A549 (cell line): ENCODE data around the gene C11orf91. TPM values are rescaled to one million over a fixed set of nuclear protein-coding genes. Genes with fewer than 3 reads are reported as not detected.

Experiments used
- ATAC-seq, 2 experiments: fragments of 200-7000 bp in 1 of 2; fragments of >200 bp in 1 of 2; cut with Nextera tagmentation in 1 of 2; cut with Tn5 transposase in 1 of 2; 3 replicates each; pipeline versions ENCODE4 v1.8.0 to v1.9.1; 2018 to 2020; ENCODE audit warnings: mild to moderate bottlenecking in 1 of 2, moderate library complexity in 1 of 2
- CTCF ChIA-PET: fragments of 300-600 bp; sonication (Branson Sonifier 250); formaldehyde crosslinking; extraction: SDS; loops from one replicate; lab custom pipeline; 2021; ENCODE audit warnings: antibody characterized with exemption, inconsistent platforms; lab: Yijun Ruan, JAX
- POLR2A ChIA-PET: fragments of 350-600 bp; formaldehyde crosslinking; extraction: SDS; loops from one replicate; lab custom pipeline; 2021; ENCODE audit warnings: antibody characterized with exemption, inconsistent platforms; lab: Yijun Ruan, JAX
- DNase-seq, 2 experiments: peaks; one replicate each; pipeline versions ENCODE4 v3.0.0 to v3.0.0-alpha.2; 2011 to 2016; ENCODE audit warnings: low read depth in 1 of 2, low spot score in 1 of 2
- FAIRE-seq: peaks from 2 replicates; lab custom pipeline; 2011; peaks lifted over from hg19 to GRCh38; lab: Jason Lieb, UNC
- H3K27ac ChIP-seq, 2 experiments: fragments of >200 bp; sonication (Bioruptor Twin); formaldehyde crosslinking; 3 replicates each; pipeline ENCODE4 v1.5.1; 2016 to 2017
- H3K4me1 ChIP-seq: fragments of >200 bp; sonication (Bioruptor Twin); formaldehyde crosslinking; 3 replicates; pipeline ENCODE4 v1.6.1; 2016
- H3K4me2 ChIP-seq: fragments of >200 bp; sonication (Bioruptor Twin); formaldehyde crosslinking; 3 replicates; pipeline ENCODE4 v1.6.1; 2016
- H3K4me3 ChIP-seq: fragments of >200 bp; sonication (Bioruptor Twin); formaldehyde crosslinking; 3 replicates; pipeline ENCODE4 v1.5.1; 2016
- H3K9me3 ChIP-seq: fragments of >200 bp; sonication (Bioruptor Twin); formaldehyde crosslinking; 3 replicates; pipeline ENCODE4 v1.6.1; 2016
- ATOH8 ChIP-seq: fragments of 250-450 bp; sonication (Bioruptor Pico); IDR thresholded peaks from 2 replicates; pipeline ENCODE4 v1.5.0; 2020; ENCODE audit warnings: low read depth, mild to moderate bottlenecking, moderate library complexity
- CBX2 ChIP-seq: fragments of 200-600 bp; sonication (generic); IDR thresholded peaks from 2 replicates; pipeline ENCODE4 v1.6.1; 2016; ENCODE audit warnings: low read depth, mild to moderate bottlenecking, borderline replicate concordance
- CTCF ChIP-seq: fragments of >200 bp; sonication (Bioruptor Twin); formaldehyde crosslinking; IDR thresholded peaks from 3 replicates; pipeline ENCODE4 v1.5.1; 2016
- E2F6 ChIP-seq: IDR thresholded peaks from 2 replicates; pipeline ENCODE4 v1.6.1; 2012; ENCODE audit warnings: low read depth, borderline replicate concordance
- ELK1 ChIP-seq: fragments of 150-350 bp; IDR thresholded peaks from 2 replicates; pipeline ENCODE4 v1.6.1; 2014; ENCODE audit warnings: low read depth, mild to moderate bottlenecking, low read length
- FOSL2 ChIP-seq, 2 experiments: fragments of 450-650 bp in 1 of 2; fragments of >200 bp in 1 of 2; sonication (Bioruptor Twin) in 1 of 2; formaldehyde crosslinking; IDR thresholded peaks; 2 replicates each; pipeline versions ENCODE4 v1.5.0 to v1.6.1; 2016 to 2020; ENCODE audit warnings: mild to moderate bottlenecking in 1 of 2, moderate library complexity in 1 of 2
- HDAC2 ChIP-seq: fragments of 200-600 bp; sonication (generic); IDR thresholded peaks from 2 replicates; pipeline ENCODE4 v1.6.1; 2016
- JUN ChIP-seq, 2 experiments: fragments of >200 bp; sonication (Bioruptor Twin); formaldehyde crosslinking; IDR thresholded peaks; 2 replicates in 1 of 2; 3 replicates in 1 of 2; pipeline ENCODE4 v1.6.1; 2016 to 2017
- KDM1A ChIP-seq: fragments of 200-600 bp; sonication (generic); IDR thresholded peaks from 2 replicates; pipeline ENCODE4 v1.6.1; 2016; ENCODE audit warnings: low read depth, mild to moderate bottlenecking
- MAZ ChIP-seq: fragments of 150-350 bp; IDR thresholded peaks from 2 replicates; pipeline ENCODE4 v1.6.1; 2014; ENCODE audit warnings: antibody characterized with exemption, low read depth, low read length, borderline replicate concordance
- NFE2L2 ChIP-seq: fragments of 150-350 bp; conservative IDR thresholded peaks from 2 replicates; pipeline ENCODE4 v1.6.1; 2014; ENCODE audit warnings: low read length
- PBX3 ChIP-seq: IDR thresholded peaks from 2 replicates; pipeline ENCODE4 v1.6.1; 2012
- RAD21 ChIP-seq, 2 experiments: fragments of >200 bp in 1 of 2; sonication (Bioruptor Twin) in 1 of 2; formaldehyde crosslinking in 1 of 2; IDR thresholded peaks in 1 of 2; conservative IDR thresholded peaks in 1 of 2; 2 replicates in 1 of 2; 3 replicates in 1 of 2; pipeline ENCODE4 v1.6.1; 2012 to 2018; ENCODE audit warnings: inconsistent platforms in 1 of 2
- RCOR1 ChIP-seq: fragments of 150-350 bp; IDR thresholded peaks from 2 replicates; pipeline ENCODE4 v1.6.1; 2014; ENCODE audit warnings: antibody characterized with exemption, low read length, low read depth
- SMC3 ChIP-seq: fragments of >200 bp; sonication (Bioruptor Twin); formaldehyde crosslinking; IDR thresholded peaks from 3 replicates; pipeline ENCODE4 v1.6.1; 2018; ENCODE audit warnings: inconsistent platforms
- ZFP36 ChIP-seq: fragments of 450-650 bp; IDR thresholded peaks from 2 replicates; pipeline ENCODE4 v1.6.1; 2014; ENCODE audit warnings: borderline replicate concordance; ENCODE audit not compliant: partially characterized antibody
- ZNF302 ChIP-seq: fragments of 250-450 bp; sonication (Bioruptor Pico); IDR thresholded peaks from 2 replicates; pipeline ENCODE4 v1.9.0; 2021; ENCODE audit warnings: inconsistent platforms, mild to moderate bottlenecking, moderate library complexity
- WGBS: methylation state at CpG from one replicate; pipeline ENCODE4 v1.1.6; 2017; ENCODE audit errors: missing lambda C conversion rate; 5-methylcytosine and 5-hydroxymethylcytosine counted together
- polyA plus RNA-seq, 4 experiments: library from polyadenylated mRNA; depleted of rRNA in 3 of 4; stranded (reverse); fragments of >200 nt; fragmentation: RNase III in 1 of 4; extraction: RNeasy Plus Mini Kit Qiagen cat#74134 plus additional on column Dnase treatment in 1 of 4; gene quantifications; 2 replicates in 3 of 4; 3 replicates in 1 of 4; pipeline ENCODE4 v1.2.3, GENCODE V29; 2011 to 2017

C11orf91 gene
- polyA plus RNA-seq, 2 of the 4 experiments (the other 2 are of a cell fraction) = 0.15 TPM; not detected in 1

- Histone ChIP-seq H3K9me3 (peaks cover 5% of the 10 kb centered on the region; the same call in 1 of the 3 replicates), H3K27ac (peak overlapping the region; percentile 94 to 96), H3K4me3 (no peak overlapping the region), H3K4me2 (peak overlapping the region; percentile 72), H3K4me1 (peaks cover 57% of the 10 kb centered on the region)
- DNase-seq (peak in 1 of 2 experiments; percentile 71), ATAC-seq (no peak), FAIRE-seq (no peak)
- whole genome bisulfite sequencing = 49% methylated on average over 4 of the region's 4 CpGs
- TF ChIP-seq MAZ = no peak
- TF ChIP-seq ZFP36 = peak; percentile 94
- TF ChIP-seq FOSL2 (IDR thresholded peaks at IDR 0.05) = no peak
- TF ChIP-seq FOSL2 (CRISPR knock-in tag; IDR thresholded peaks at IDR 0.05) = no peak
- ChIA-PET POLR2A (interaction anchor here (4.2 to 4.6 kb wide), 2 partner anchors 13 to 47 kb away, joined by 42 to 74 read pairs; partner anchors contain the start of genes C11orf91 and CD59), CTCF (interaction anchor here (0.6 to 12.6 kb wide), 31 partner anchors 7 to 614 kb away, joined by 3 to 216 read pairs (median 6); partner anchors contain the start of genes CSTF3 and KIAA1549L)
Measured at GRCh38 chr11:33689085-33689484, 11.5 kb downstream of the C11orf91 start.

- H3K4me1 ChIP-seq = peaks cover 45% of the 10 kb centered on the region
- peaks cover 5% of the 10 kb centered on the region; the same call in 1 of the 3 replicates for H3K9me3 ChIP-seq
- 43% methylated on average over 2 of the region's 2 CpGs for WGBS
- no peak overlapping the region for H3K4me3 ChIP-seq
- ChIA-PET POLR2A (no interaction called here), CTCF (interaction anchor here (0.6 to 12.6 kb wide), 48 partner anchors 9 to 878 kb away, joined by 3 to 216 read pairs (median 4); partner anchors contain the start of genes CD59, CSTF3 and KIAA1549L)
- FAIRE-seq = peak; percentile 80
- peak; percentile 70 to 76 for DNase-seq
- ATAC-seq = no peak
- TF ChIP-seq PBX3 (no peak), CBX2 (no peak), RCOR1 (no peak), RAD21 (conservative IDR thresholded peaks at IDR 0.05 in 1 of 2, IDR thresholded peaks at IDR 0.05 in 1 of 2) (peak; percentile 98 to 99), JUN (IDR thresholded peaks at IDR 0.05) (no peak), SMC3 (peak; percentile 99), E2F6 (no peak), NFE2L2 (no peak), ZNF302 (no peak), KDM1A (no peak), ELK1 (no peak), CTCF (peak; percentile 92), HDAC2 (no peak), ZFP36 (no peak), ATOH8 (no peak)
- H3K27ac ChIP-seq = peak overlapping the region; percentile 94 to 96; a peak in 5 of 6 replicates
- no peak overlapping the region for H3K4me2 ChIP-seq
Measured at GRCh38 chr11:33687733-33688479, 12.7 kb downstream of the C11orf91 start.
